Measurements from ENCODE around the gene CD79B.

Gene CD79B

GRCh38 chr17:63955791-63956190 is 23.7 kb upstream of the CD79B start:
- TF ChIP-seq TSHZ2 (CRISPR knock-in tag; IDR thresholded peaks at IDR 0.05), result no peak
- no peak for TF ChIP-seq ZNF565 (CRISPR knock-in tag; conservative IDR thresholded peaks at IDR 0.05; ENCODE audit: low read depth)
- no peak for TF ChIP-seq PPARA (CRISPR knock-in tag; IDR thresholded peaks at IDR 0.05; ENCODE audit: borderline replicate concordance)
- no peak for TF ChIP-seq CSDC2 (CRISPR knock-in tag; IDR thresholded peaks at IDR 0.05)
- TF ChIP-seq RARB (CRISPR knock-in tag; IDR thresholded peaks at IDR 0.05), result no peak
- no peak for TF ChIP-seq ZNF70 (CRISPR knock-in tag; IDR thresholded peaks at IDR 0.05)
- no peak for TF ChIP-seq ISL1 (CRISPR knock-in tag; IDR thresholded peaks at IDR 0.05)
- no peak for TF ChIP-seq GLIS3 (CRISPR knock-in tag; IDR thresholded peaks at IDR 0.05)
- no peak for TF ChIP-seq ARNTL (CRISPR knock-in tag; IDR thresholded peaks at IDR 0.05; ENCODE audit: borderline replicate concordance, low read depth)
- TF ChIP-seq PATZ1 (CRISPR knock-in tag; IDR thresholded peaks at IDR 0.05; ENCODE audit: borderline replicate concordance), result no peak
- no peak for TF ChIP-seq ZNF8 (CRISPR knock-in tag; IDR thresholded peaks at IDR 0.05)
- no peak for TF ChIP-seq ZC3H10 (CRISPR knock-in tag; IDR thresholded peaks at IDR 0.05)
- no peak for ATAC-seq

GRCh38 chr17:63955232-63955631 is 23.1 kb upstream of the CD79B start:
- ATAC-seq, result no peak
- TF ChIP-seq PATZ1 (CRISPR knock-in tag; IDR thresholded peaks at IDR 0.05; ENCODE audit: borderline replicate concordance), result no peak
- no peak for TF ChIP-seq CSRNP3 (CRISPR knock-in tag; IDR thresholded peaks at IDR 0.05)
- TF ChIP-seq ZFP30 (CRISPR knock-in tag; IDR thresholded peaks at IDR 0.05), result no peak
- no peak for TF ChIP-seq OSR1 (CRISPR knock-in tag; IDR thresholded peaks at IDR 0.05)
- no peak for TF ChIP-seq SNAI2 (CRISPR knock-in tag; IDR thresholded peaks at IDR 0.05)
- no peak for TF ChIP-seq POU6F1 (CRISPR knock-in tag; IDR thresholded peaks at IDR 0.05; ENCODE audit: borderline replicate concordance, low read depth)
- TF ChIP-seq ISL1 (CRISPR knock-in tag; IDR thresholded peaks at IDR 0.05), result no peak
- no peak for TF ChIP-seq CSDC2 (CRISPR knock-in tag; IDR thresholded peaks at IDR 0.05)
- no peak for TF ChIP-seq CREB5 (CRISPR knock-in tag; IDR thresholded peaks at IDR 0.05; ENCODE audit: low read depth)
- no peak for TF ChIP-seq RARB (CRISPR knock-in tag; IDR thresholded peaks at IDR 0.05)
- no peak for TF ChIP-seq ESRRG (CRISPR knock-in tag; IDR thresholded peaks at IDR 0.05)
- no peak for TF ChIP-seq TCF4 (CRISPR knock-in tag; IDR thresholded peaks at IDR 0.05; ENCODE audit: borderline replicate concordance)
